ENCODE results near the gene KAZN.

Gene KAZN

DNA sequence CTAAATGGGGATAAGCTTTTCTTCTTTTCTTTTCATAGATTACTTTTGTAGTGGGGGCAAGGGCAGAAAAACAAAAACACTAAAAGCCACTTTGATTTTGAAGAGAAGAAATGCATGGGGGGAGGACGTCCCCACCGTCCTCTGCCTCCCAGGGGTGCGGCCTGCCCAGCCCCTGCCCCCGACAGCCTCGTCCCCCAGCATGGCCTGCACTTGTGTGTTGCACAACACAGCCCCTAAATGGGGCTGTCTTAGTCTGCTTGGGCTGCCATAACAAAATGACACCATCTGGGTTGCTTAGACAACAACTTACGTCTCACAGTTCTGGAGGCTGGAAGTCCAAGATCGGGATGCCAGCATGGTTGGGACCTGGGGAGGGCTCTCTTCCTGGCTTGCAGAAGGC, 497.8 kb downstream of the KAZN start:
- DNase-seq (ENCODE audit: low read depth) = no peak
- no peak overlapping the region for H3K4me3 ChIP-seq (ENCODE audit: low read length)
- no peak for TF ChIP-seq CTCF (conservative IDR thresholded peaks at IDR 0.05; ENCODE audit: low read depth, low read length)

DNA sequence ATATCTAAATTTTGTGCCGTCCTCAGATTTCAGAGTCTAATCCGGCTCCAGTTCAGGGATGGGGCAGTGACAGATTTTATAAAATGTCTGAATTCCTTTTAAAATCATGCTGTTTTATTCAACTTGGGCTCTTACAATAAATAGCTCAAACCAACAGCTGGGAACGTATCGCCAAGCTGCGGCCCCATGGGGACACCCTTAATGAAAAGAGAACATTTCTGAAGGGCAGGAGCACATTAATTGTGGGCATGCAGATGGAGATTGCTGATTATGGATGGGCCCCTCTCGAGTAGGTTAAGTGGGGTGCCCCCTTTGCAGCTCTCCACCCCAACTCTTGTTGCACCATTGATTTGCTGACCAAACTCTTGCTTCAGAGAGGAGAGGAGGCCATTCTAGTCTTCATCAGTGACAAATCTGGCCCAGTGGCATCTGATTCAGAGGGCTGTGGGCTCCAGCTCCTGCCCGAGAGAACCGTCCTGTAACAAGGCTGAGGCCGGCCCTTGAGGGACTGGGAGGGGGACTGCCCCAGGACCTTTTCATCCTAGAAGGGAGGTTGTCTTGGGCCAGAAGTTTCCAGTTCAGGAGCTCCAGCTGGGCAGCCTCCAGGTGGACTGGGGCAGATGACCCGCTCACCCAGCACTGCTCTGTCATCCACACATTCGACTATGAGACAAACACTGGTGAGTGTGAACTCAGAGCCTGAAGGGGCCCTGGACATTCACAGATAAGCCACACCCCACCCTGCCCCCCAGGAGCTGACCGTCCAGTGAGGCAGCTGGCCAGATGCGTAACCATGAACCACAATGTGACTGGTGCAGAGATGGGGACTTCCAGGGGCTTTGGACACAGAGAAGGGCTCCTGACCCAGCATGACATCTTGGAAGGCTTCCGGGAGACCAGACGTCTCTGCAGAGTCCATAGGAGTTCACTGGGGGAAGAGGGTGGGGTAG, 500.0 kb downstream of the KAZN start:
- no peak for DNase-seq (ENCODE audit: low read depth)
- TF ChIP-seq CTCF (conservative IDR thresholded peaks at IDR 0.05; ENCODE audit: low read depth, low read length) = no peak

GRCh38 chr1:15099441-15100120, 501.1 kb downstream of the KAZN start:
- H3K4me3 ChIP-seq (ENCODE audit: low read length) = no peak overlapping the region
- DNase-seq (ENCODE audit: low read depth) = no peak
- TF ChIP-seq CTCF (conservative IDR thresholded peaks at IDR 0.05; ENCODE audit: low read depth, low read length) = no peak

More for the DNA sequence above, 500.0 kb downstream of the KAZN start:
- no peak overlapping the region for H3K4me3 ChIP-seq (ENCODE audit: low read length)

GRCh38 chr1:15100121-15100879, 501.8 kb downstream of the KAZN start:
- H3K4me3 ChIP-seq (ENCODE audit: low read length) = no peak overlapping the region
- no peak for DNase-seq (ENCODE audit: low read depth)
- peak; percentile 97 for TF ChIP-seq CTCF (conservative IDR thresholded peaks at IDR 0.05; ENCODE audit: low read depth, low read length)

DNA sequence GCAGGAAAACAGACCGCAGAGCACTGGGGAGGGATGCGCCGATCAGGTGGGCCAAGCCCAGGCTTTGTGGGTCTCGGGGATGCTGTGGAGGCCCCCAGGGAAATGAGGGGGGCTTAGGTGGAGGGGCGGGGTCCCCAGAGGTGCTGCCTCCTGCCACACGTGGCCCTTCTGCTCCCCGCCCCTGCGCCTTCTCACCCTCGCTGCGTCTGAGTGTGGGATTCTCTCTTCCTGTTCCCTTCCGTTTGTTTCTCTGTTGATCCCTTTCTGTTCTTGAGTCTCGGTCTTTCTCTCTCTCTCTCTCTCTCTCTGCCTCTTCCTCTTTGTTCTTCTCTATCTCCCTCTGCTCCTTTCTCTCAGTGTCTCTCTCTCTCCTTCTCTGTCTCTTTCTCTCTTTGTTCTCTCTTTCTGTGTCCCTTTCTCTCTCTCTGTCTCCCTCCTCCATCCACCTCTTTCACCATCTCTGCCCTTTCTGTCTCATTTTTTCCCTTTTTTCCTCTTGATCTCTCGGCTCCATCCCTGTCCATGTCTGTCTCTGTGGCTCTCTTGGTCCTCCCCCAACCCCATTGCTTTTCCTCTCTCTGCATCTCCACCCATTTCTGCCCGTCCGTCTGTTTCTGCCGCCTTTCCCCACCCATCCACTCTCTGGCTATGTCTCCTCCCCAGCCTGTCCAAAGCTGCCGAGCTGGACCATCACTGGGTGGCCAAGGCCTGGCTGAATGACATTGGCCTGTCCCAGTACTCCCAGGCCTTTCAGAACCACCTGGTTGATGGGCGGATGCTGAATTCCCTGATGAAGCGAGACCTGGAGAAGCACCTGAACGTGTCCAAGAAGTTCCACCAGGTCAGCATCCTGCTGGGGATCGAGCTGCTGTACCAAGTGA, 502.6 kb downstream of the KAZN start:
- no peak for DNase-seq (ENCODE audit: low read depth)
- TF ChIP-seq CTCF (conservative IDR thresholded peaks at IDR 0.05; ENCODE audit: low read depth, low read length) = no peak
- no peak overlapping the region for H3K4me3 ChIP-seq (ENCODE audit: low read length)

- H3K4me3 ChIP-seq (ENCODE audit: low read length) = no peak overlapping the region
- DNase-seq (ENCODE audit: low read depth) = no peak
- no peak for TF ChIP-seq CTCF (conservative IDR thresholded peaks at IDR 0.05; ENCODE audit: low read depth, low read length)
Observed at GRCh38 chr1:15101801-15102200, 503.3 kb downstream of the KAZN start.
